GM12878 (cell line): ENCODE results near the gene ABHD2. TPM values are rescaled to one million over a fixed set of nuclear protein-coding genes. Genes with fewer than 3 reads are reported as not detected.

Experiments
- ATAC-seq: fragments of 200-7000 bp; cut with Tn5 transposase; 3 replicates; pipeline ENCODE4 v1.9.1; 2020; ENCODE audit warnings: mild to moderate bottlenecking, moderate library complexity
- BruUV-seq: library from RNA; stranded (reverse); fragments of 400-500 nt; replicated peaks from 2 replicates; lab custom pipeline; 2021; lab: Mats Ljungman, UMichigan
- CTCF ChIA-PET: fragments of 300-600 bp; sonication (Branson Sonifier 250); formaldehyde crosslinking; extraction: SDS; loops from one replicate; lab custom pipeline; 2021; ENCODE audit warnings: inconsistent platforms; lab: Yijun Ruan, JAX
- POLR2A ChIA-PET: fragments of 350-600 bp; formaldehyde crosslinking; extraction: SDS; loops from one replicate; lab custom pipeline; 2021; ENCODE audit warnings: inconsistent platforms; lab: Charles Lee
- RAD21 ChIA-PET: fragments of 300-600 bp; sonication (Branson Sonifier 250); formaldehyde crosslinking; loops from one replicate; lab custom pipeline; 2023; ENCODE audit warnings: antibody characterized with exemption; ENCODE audit not compliant: unreplicated experiment; lab: Charles Lee
- SMC1A ChIA-PET: fragments of 300-600 bp; sonication (Branson Sonifier 250); formaldehyde crosslinking; loops from one replicate; lab custom pipeline; 2023; ENCODE audit not compliant: unreplicated experiment, uncharacterized antibody; lab: Charles Lee
- DNase-seq: peaks from one replicate; pipeline ENCODE4 v3.0.0-alpha.2; 2011; ENCODE audit warnings: low read depth, low spot score
- FAIRE-seq: peaks from 3 replicates; lab custom pipeline; 2011; peaks lifted over from hg19 to GRCh38; lab: Jason Lieb, UNC
- H2AFZ ChIP-seq: 2 replicates; pipeline ENCODE4 v1.6.0; 2011; ENCODE audit warnings: low read depth, low read length, control low read depth; ENCODE audit not compliant: control insufficient read depth
- H3K27ac ChIP-seq: 2 replicates; pipeline ENCODE4 v1.5.1; 2011; ENCODE audit warnings: control low read depth; ENCODE audit not compliant: control insufficient read depth, insufficient read depth
- H3K27me3 ChIP-seq, 2 experiments: replicated peaks in 1 of 2; 2 replicates each; pipeline versions ENCODE4 v1.6.0 to v1.6.1; 2011; ENCODE audit warnings: low read length in 1 of 2; ENCODE audit not compliant: control insufficient read depth in 2 of 2, insufficient read depth in 2 of 2
- H3K36me3 ChIP-seq, 2 experiments: 2 replicates each; pipeline ENCODE4 v1.5.1; 2011; ENCODE audit warnings: low read length in 1 of 2; ENCODE audit not compliant: control insufficient read depth in 2 of 2, insufficient read depth in 2 of 2
- H3K4me1 ChIP-seq: 2 replicates; pipeline ENCODE4 v1.6.1; 2011; ENCODE audit warnings: mild to moderate bottlenecking, low read length, moderate library complexity, mixed read lengths; ENCODE audit not compliant: control insufficient read depth, insufficient read depth
- H3K4me2 ChIP-seq: 2 replicates; pipeline ENCODE4 v1.6.0; 2011; ENCODE audit warnings: control low read depth; ENCODE audit not compliant: control insufficient read depth, insufficient read depth
- H3K4me3 ChIP-seq: fragments of 200-600 bp; sonication (generic); 2 replicates; pipeline ENCODE4 v1.5.1; 2016
- H3K79me2 ChIP-seq: 2 replicates; pipeline ENCODE4 v1.6.0; 2011; ENCODE audit warnings: low read length; ENCODE audit not compliant: control insufficient read depth, insufficient read depth
- H3K9ac ChIP-seq: 2 replicates; pipeline ENCODE4 v1.8.0; 2011; ENCODE audit warnings: low read length, control low read depth, mixed read lengths; ENCODE audit not compliant: control insufficient read depth, insufficient read depth
- H3K9me3 ChIP-seq: replicated peaks from 3 replicates; pipeline ENCODE4 v1.5.1; 2011; ENCODE audit warnings: mild to moderate bottlenecking, low read length; ENCODE audit not compliant: control insufficient read depth, insufficient read depth
- H4K20me1 ChIP-seq: 2 replicates; pipeline ENCODE4 v1.6.0; 2011; ENCODE audit not compliant: control insufficient read depth, insufficient read depth
- DPF2 ChIP-seq: fragments of 450-650 bp; IDR thresholded peaks from 2 replicates; pipeline ENCODE4 v1.6.1; 2017; ENCODE audit warnings: mild to moderate bottlenecking
- ESRRA ChIP-seq: IDR thresholded peaks from 2 replicates; pipeline ENCODE4 v1.6.1; 2012; ENCODE audit warnings: mild to moderate bottlenecking, low read length, improper control_type of control experiment
- MEF2B ChIP-seq: fragments of 450-650 bp; IDR thresholded peaks from 2 replicates; pipeline ENCODE4 v1.6.1; 2018; ENCODE audit warnings: mild to moderate bottlenecking, moderate library complexity; ENCODE audit not compliant: partially characterized antibody, poor library complexity, severe bottlenecking
- NR2C2 ChIP-seq: IDR thresholded peaks from 2 replicates; pipeline ENCODE4 v1.6.1; 2011; ENCODE audit warnings: borderline replicate concordance, low read depth; ENCODE audit not compliant: control insufficient read depth, insufficient read length
- NR2F1 ChIP-seq: fragments of 450-650 bp; conservative IDR thresholded peaks from 2 replicates; pipeline ENCODE4 v1.6.1; 2017; ENCODE audit warnings: mild to moderate bottlenecking
- PBX3 ChIP-seq: IDR thresholded peaks from 2 replicates; pipeline ENCODE4 v1.6.1; 2011; ENCODE audit warnings: mild to moderate bottlenecking, low read depth, low read length, moderate library complexity; ENCODE audit not compliant: insufficient replicate concordance
- POLR2AphosphoS2 ChIP-seq: IDR thresholded peaks from 2 replicates; pipeline ENCODE4 v1.6.1; 2011; ENCODE audit warnings: low read depth, mild to moderate bottlenecking, low read length, improper control_type of control experiment, moderate library complexity
- STAT3 ChIP-seq: IDR thresholded peaks from 2 replicates; pipeline ENCODE4 v1.6.1; 2011; ENCODE audit warnings: low read depth, low read length, improper control_type of control experiment
- ZZZ3 ChIP-seq: IDR thresholded peaks from 2 replicates; pipeline ENCODE4 v1.6.1; 2011; ENCODE audit warnings: low read depth; ENCODE audit not compliant: control insufficient read depth, insufficient read length
- WGBS: methylation state at CpG from one replicate; pipeline ENCODE4 v1.1.6; 2016; ENCODE audit warnings: low lambda C conversion rate; ENCODE audit not compliant: insufficient replicate concordance, insufficient coverage; ENCODE audit errors: missing lambda C conversion rate; 5-methylcytosine and 5-hydroxymethylcytosine counted together
- in situ Hi-C: fragments of 300-500 bp; cut with MboI; formaldehyde crosslinking; loops from 9 replicates; pipeline ENCODE4 v1.14.3; 2018; ENCODE audit warnings: mixed read lengths
- intact Hi-C: fragments of 100-400 bp; cut with micrococcal nuclease; formaldehyde crosslinking; loops from one replicate; pipeline ENCODE4 v1.14.2; 2022; ENCODE audit not compliant: unreplicated experiment
- polyA plus RNA-seq, 11 experiments: library from polyadenylated mRNA; depleted of rRNA in 4 of 11; unstranded in 6 of 11; stranded (reverse) in 5 of 11; fragments of >200 nt; fragmentation: Nextera tagmentation in 4 of 11; fragmentation: Illumina TruSeq in 1 of 11; extraction: Ambion mirVana in 4 of 11; extraction: Trizol in 1 of 11; gene quantifications; 1 replicate in 1 of 11; 2 replicates in 10 of 11; pipeline versions ENCODE4 v1.2.1 to v1.2.3, GENCODE V29; 2011 to 2016; ENCODE audit warnings: inconsistent platforms in 2 of 11, missing spikeins in 2 of 11, low read depth in 1 of 11
- total RNA-seq, 4 experiments: library from RNA; depleted of rRNA in 3 of 4; stranded (reverse); fragments of >200 nt in 3 of 4; fragmentation: Illumina TruSeq in 1 of 4; extraction: Trizol in 1 of 4; gene quantifications; 2 replicates each; pipeline versions ENCODE4 v1.2.1 to v1.2.3, GENCODE V29; 2013 to 2021
- TF ChIP-seq, protein P1 (sequence below): fragments of 450-650 bp; IDR thresholded peaks from 2 replicates; pipeline ENCODE4 v1.6.1; 2016; ENCODE audit warnings: mild to moderate bottlenecking, moderate library complexity, borderline replicate concordance
- TF ChIP-seq, protein P2 (sequence below): fragments of 450-650 bp; IDR thresholded peaks from 2 replicates; pipeline ENCODE4 v1.6.1; 2017; ENCODE audit warnings: mild to moderate bottlenecking, low read depth, inconsistent platforms; ENCODE audit not compliant: poor library complexity, severe bottlenecking

The ABHD2 gene
- total and polyA plus RNA-seq, 10 of the 15 experiments (the other 5 are each of a cell fraction or from before 2014, with no cell fraction given): 1.2 to 33.6 (median 20.4) TPM

DNA sequence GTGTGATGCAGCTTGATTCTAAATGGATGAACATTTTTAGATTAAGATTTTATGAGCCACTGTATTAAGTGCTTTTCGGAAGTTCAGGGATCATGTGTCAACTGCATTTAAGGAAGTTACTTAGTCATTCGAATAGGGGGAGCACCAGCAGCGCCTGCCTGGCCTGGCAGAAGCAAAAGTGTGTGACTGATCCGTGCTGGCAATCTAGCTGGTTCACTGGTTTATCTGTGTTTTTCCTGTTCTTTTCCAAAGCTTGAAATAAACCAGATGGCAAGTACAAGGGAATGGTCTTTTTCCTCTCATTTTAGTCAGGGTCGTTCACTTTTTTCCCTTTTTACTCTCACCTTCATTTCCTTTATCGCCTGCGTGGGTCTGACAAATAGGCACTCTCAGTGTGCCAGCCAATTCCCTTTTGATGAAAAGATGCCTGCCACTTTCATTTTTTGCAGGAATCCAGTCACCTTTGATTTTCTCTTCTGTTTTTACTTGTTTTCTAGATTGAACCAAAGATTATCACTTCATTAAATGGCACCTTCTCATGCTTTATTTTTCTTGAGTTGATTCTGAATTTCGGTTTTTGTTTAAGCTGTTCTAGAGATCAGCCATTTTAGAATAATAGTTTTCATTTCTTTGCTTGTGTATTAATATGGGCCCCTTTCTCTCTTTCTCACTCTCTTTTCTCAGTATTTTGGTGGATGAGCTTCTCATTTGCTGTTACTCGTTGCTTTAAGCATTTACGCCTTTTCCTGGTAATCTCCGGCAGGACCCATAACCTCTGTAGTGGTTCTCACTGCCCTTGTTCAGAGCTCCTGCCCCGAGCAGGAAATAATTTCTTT is 2.8 kb downstream of the ABHD2 start:
- Histone ChIP-seq H3K27me3 (no peaks in the 10 kb centered on the region), H2AFZ (peak overlapping the region; percentile 79), H3K4me2 (peak overlapping the region; percentile 64), H3K36me3 (no peaks in the 10 kb centered on the region; a peak in 1 of 4 replicates), H3K4me1 (no peaks in the 10 kb centered on the region; the same call in 1 of the 2 replicates), H4K20me1 (no peaks in the 10 kb centered on the region), H3K79me2 (peaks cover 34% of the 10 kb centered on the region), H3K9me3 (no peaks in the 10 kb centered on the region), H3K9ac (peak overlapping the region; percentile 64), H3K4me3 (peak overlapping the region; percentile 65), H3K27ac (peak overlapping the region; percentile 79)
- ChIA-PET POLR2A (interaction anchor here (0.6 to 7.2 kb wide), 9 partner anchors 10 to 154 kb away, joined by 3 to 122 read pairs (median 4); no protein-coding TSS in a partner anchor), CTCF (interaction anchor here (0.8 to 9.5 kb wide), 12 partner anchors 10 to 188 kb away, joined by 3 to 147 read pairs (median 20); no protein-coding TSS in a partner anchor), SMC1A (interaction anchor here (0.6 to 9.8 kb wide), 16 partner anchors 10 to 460 kb away, joined by 3 to 123 read pairs (median 4); no protein-coding TSS in a partner anchor), RAD21 (interaction anchor here (0.8 to 7.7 kb wide), 17 partner anchors 8 to 106 kb away, joined by 3 to 77 read pairs (median 4); no protein-coding TSS in a partner anchor)
- BruUV-seq: TSS peak; percentile 50
- no peak for DNase-seq
- 19% methylated on average over 12 of the region's 12 CpGs for WGBS
- peak; percentile 32 for ATAC-seq
- FAIRE-seq: peak; percentile 87
- in situ Hi-C loops: no loop called here
- intact Hi-C loops: loop anchor here (2.0 kb wide), 1 partner anchor 22 kb away; no protein-coding TSS in a partner anchor
- TF ChIP-seq DPF2 (no peak; the same call in 1 of the 2 replicates), NR2F1 (no peak), NR2C2 (no peak), ESRRA (no peak), MEF2B (no peak), ZZZ3 (no peak), POLR2AphosphoS2 (0 out of 2 replicates have a peak, but pooled peaks have one; percentile 36), PBX3 (no peak), STAT3 (no peak)
- TF ChIP-seq, protein P1, sequence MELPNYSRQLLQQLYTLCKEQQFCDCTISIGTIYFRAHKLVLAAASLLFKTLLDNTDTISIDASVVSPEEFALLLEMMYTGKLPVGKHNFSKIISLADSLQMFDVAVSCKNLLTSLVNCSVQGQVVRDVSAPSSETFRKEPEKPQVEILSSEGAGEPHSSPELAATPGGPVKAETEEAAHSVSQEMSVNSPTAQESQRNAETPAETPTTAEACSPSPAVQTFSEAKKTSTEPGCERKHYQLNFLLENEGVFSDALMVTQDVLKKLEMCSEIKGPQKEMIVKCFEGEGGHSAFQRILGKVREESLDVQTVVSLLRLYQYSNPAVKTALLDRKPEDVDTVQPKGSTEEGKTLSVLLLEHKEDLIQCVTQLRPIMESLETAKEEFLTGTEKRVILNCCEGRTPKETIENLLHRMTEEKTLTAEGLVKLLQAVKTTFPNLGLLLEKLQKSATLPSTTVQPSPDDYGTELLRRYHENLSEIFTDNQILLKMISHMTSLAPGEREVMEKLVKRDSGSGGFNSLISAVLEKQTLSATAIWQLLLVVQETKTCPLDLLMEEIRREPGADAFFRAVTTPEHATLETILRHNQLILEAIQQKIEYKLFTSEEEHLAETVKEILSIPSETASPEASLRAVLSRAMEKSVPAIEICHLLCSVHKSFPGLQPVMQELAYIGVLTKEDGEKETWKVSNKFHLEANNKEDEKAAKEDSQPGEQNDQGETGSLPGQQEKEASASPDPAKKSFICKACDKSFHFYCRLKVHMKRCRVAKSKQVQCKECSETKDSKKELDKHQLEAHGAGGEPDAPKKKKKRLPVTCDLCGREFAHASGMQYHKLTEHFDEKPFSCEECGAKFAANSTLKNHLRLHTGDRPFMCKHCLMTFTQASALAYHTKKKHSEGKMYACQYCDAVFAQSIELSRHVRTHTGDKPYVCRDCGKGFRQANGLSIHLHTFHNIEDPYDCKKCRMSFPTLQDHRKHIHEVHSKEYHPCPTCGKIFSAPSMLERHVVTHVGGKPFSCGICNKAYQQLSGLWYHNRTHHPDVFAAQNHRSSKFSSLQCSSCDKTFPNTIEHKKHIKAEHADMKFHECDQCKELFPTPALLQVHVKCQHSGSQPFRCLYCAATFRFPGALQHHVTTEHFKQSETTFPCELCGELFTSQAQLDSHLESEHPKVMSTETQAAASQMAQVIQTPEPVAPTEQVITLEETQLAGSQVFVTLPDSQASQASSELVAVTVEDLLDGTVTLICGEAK: no peak
- TF ChIP-seq, protein P2, sequence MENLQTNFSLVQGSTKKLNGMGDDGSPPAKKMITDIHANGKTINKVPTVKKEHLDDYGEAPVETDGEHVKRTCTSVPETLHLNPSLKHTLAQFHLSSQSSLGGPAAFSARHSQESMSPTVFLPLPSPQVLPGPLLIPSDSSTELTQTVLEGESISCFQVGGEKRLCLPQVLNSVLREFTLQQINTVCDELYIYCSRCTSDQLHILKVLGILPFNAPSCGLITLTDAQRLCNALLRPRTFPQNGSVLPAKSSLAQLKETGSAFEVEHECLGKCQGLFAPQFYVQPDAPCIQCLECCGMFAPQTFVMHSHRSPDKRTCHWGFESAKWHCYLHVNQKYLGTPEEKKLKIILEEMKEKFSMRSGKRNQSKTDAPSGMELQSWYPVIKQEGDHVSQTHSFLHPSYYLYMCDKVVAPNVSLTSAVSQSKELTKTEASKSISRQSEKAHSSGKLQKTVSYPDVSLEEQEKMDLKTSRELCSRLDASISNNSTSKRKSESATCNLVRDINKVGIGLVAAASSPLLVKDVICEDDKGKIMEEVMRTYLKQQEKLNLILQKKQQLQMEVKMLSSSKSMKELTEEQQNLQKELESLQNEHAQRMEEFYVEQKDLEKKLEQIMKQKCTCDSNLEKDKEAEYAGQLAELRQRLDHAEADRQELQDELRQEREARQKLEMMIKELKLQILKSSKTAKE: peak; percentile 20
